Ishikawa (cell line): Measurements from ENCODE around the gene PLD1.

Experiments used
- CREB1 ChIP-seq: IDR thresholded peaks from 2 replicates; pipeline ENCODE4 v1.6.1; 2012; ENCODE audit warnings: low read depth
- EP300 ChIP-seq: IDR thresholded peaks from 2 replicates; pipeline ENCODE4 v1.6.1; 2012; ENCODE audit warnings: borderline replicate concordance
- MAX ChIP-seq: IDR thresholded peaks from 2 replicates; pipeline ENCODE4 v1.6.1; 2012

GRCh38 chr3:171640520-171641412 is 169.5 kb downstream of the PLD1 start:
- TF ChIP-seq CREB1 (no peak), MAX (peak; percentile 58; the same call in 1 of the 2 replicates), EP300 (no peak)
